Measurements from ENCODE around the gene LGALSL.

Gene LGALSL

GRCh38 chr2:64453770-64454385, at the start of gene LGALSL:
TSS of gene LGALSL (plus strand) at chr2:64454162. CDS start at chr2:64454546, 384 bp downstream.
- Histone ChIP-seq H3K4me1 (peaks cover 13 to 24% (median 20%) of the 10 kb centered on the region in 10 experiments), H3K4me2 (peak within 1 kb of the TSS; percentile 92 to 97 (median 96)), H3K36me3 (no peaks in the 10 kb centered on the region), H3K4me3 (peak within 1 kb of the TSS; percentile 68 to 81 (median 72)), H4K20me1 (no peaks in the 10 kb centered on the region), H3K27ac (peak within 1 kb of the TSS in 9 of 11 experiments; percentile 13 to 67 (median 58); a peak in 14 of 22 replicates), H3K9ac (peak within 1 kb of the TSS; percentile 64 to 81 (median 78)), H3K9me3 (replicated peaks in 1 of 11) (no peaks in the 10 kb centered on the region), H3K27me3 (peaks cover 17 to 41% (median 27%) of the 10 kb centered on the region in 11 experiments; a peak in 21 of 22 replicates)
- no peak for TF ChIP-seq Cebpa-rat (IDR thresholded peaks at IDR 0.05)

DNA sequence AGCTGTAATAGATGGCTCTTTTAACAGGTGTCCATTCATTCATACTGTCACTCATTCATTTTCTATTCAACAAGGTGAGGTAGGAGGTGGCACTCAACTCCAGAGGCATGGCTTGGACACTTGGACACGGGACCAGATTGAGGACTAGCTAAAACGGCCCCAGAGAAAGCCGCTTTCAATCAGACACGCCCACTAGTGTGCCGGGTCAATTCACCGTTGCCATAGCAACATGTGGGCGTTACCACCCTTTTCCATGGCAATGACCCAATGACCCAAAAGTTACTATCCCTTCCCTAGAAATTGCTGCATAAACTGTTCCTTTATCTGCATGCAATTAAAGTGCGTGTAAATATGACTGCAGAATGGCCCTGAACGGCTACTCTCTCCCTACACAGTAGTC, 49.2 kb upstream of the LGALSL start:
- Histone ChIP-seq H3K9me3 (replicated peaks in 1 of 11) (peaks cover 11 to 40% (median 17%) of the 10 kb centered on the region in 11 experiments), H4K20me1 (no peaks in the 10 kb centered on the region), H3K4me1 (peaks cover 23 to 53% (median 35%) of the 10 kb centered on the region in 10 experiments), H3K4me2 (peak overlapping the region; percentile 66 to 85 (median 80); a peak in 20 of 22 replicates), H3K9ac (peak overlapping the region in 6 of 11 experiments; percentile 53 to 71 (median 66); a peak in 12 of 22 replicates), H3K27ac (peak overlapping the region in 10 of 11 experiments; percentile 76 to 87 (median 82); a peak in 19 of 22 replicates), H3K27me3 (no peaks in the 10 kb centered on the region), H3K4me3 (peak overlapping the region in 6 of 10 experiments; percentile 8 to 38 (median 28); a peak in 7 of 20 replicates), H3K36me3 (no peaks in the 10 kb centered on the region)
- no peak for TF ChIP-seq Cebpa-rat (IDR thresholded peaks at IDR 0.05)

GRCh38 chr2:64405581-64406406, 48.2 kb upstream of the LGALSL start:
- Histone ChIP-seq H3K9ac (no peak overlapping the region), H3K4me3 (no peak overlapping the region), H3K4me1 (peaks cover 23 to 46% (median 33%) of the 10 kb centered on the region in 10 experiments), H3K9me3 (replicated peaks in 1 of 11) (peaks cover 11 to 40% (median 17%) of the 10 kb centered on the region in 11 experiments), H3K27ac (no peak overlapping the region), H4K20me1 (no peaks in the 10 kb centered on the region), H3K36me3 (no peaks in the 10 kb centered on the region), H3K27me3 (no peaks in the 10 kb centered on the region), H3K4me2 (peak overlapping the region in 4 of 11 experiments; percentile 33 to 85 (median 80); a peak in 5 of 22 replicates)
- TF ChIP-seq Cebpa-rat (IDR thresholded peaks at IDR 0.05): no peak

DNA sequence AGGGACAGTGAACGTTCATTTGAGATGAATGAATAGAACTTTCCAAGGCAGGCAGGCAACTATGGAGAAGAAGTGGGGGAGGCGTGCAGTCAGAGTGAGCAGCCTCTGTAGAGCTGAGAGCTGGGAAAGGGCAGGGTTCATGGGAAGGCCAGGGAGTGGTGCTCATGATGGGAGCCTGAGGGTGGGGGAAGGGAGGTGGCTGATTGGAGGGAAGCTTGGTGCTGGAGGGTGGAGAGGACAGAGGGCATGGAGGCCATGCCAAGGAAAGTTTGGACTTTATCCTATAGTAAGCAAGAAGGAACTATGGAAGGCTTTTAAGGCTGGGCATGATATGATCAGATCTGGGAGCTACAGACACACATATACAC, 47.6 kb upstream of the LGALSL start:
- Histone ChIP-seq H3K36me3 (no peaks in the 10 kb centered on the region), H3K27me3 (no peaks in the 10 kb centered on the region), H3K4me3 (no peak overlapping the region), H3K9me3 (replicated peaks in 1 of 11) (peaks cover 11 to 40% (median 17%) of the 10 kb centered on the region in 11 experiments), H4K20me1 (no peaks in the 10 kb centered on the region), H3K9ac (no peak overlapping the region), H3K27ac (no peak overlapping the region), H3K4me1 (peaks cover 23 to 40% (median 27%) of the 10 kb centered on the region in 10 experiments), H3K4me2 (no peak overlapping the region)
- TF ChIP-seq Cebpa-rat (IDR thresholded peaks at IDR 0.05): no peak

DNA sequence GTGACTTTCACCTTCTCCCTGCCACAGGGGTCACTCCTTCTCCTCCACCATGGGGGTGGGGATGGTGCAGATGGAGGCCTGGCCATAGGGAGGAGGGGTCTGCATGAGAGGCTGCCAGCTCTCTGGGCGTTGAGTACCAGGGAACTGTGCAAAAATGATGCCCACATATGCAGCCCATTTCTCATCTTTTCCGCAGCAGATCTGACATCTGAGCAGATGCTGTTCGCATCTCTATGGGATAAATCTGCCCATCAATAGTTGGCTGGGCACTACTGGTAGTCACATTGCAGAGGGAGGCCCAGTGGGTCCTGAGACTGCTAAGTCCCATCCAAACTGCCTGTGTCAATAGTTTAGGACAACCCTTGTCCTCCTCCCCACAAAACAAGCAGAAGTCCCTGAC, 45.9 kb upstream of the LGALSL start:
- Histone ChIP-seq H3K9me3 (replicated peaks in 1 of 11) (peaks cover 11 to 40% (median 17%) of the 10 kb centered on the region in 11 experiments), H3K4me1 (peaks cover 19 to 31% (median 20%) of the 10 kb centered on the region in 10 experiments), H4K20me1 (no peaks in the 10 kb centered on the region), H3K27ac (no peak overlapping the region), H3K27me3 (no peaks in the 10 kb centered on the region), H3K4me2 (no peak overlapping the region), H3K36me3 (no peaks in the 10 kb centered on the region), H3K9ac (no peak overlapping the region), H3K4me3 (no peak overlapping the region)
- no peak for TF ChIP-seq Cebpa-rat (IDR thresholded peaks at IDR 0.05)

DNA sequence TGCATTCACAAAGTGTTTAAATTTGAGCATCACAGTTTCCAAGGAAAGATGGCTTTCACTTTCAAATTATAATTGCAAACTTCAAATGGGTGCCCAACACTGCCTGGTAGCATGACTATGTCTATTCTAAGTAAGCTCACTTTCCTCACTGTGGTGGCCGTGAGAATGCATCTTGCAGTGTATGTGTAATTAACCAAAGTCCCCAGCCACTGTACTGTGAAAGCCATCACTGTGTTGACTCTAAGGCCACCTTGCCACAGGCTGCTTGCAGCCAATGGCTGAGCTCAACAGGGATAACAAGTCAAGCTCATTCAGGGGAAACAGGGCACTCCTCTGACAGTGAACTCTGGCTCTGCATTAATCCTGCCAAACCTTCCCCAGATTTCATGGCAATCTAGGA, 43.3 kb upstream of the LGALSL start:
- H3K4me1 ChIP-seq: peaks cover 0 to 5% (median 0%) of the 10 kb centered on the region in 10 experiments; a peak in 4 of 20 replicates
- H3K36me3 ChIP-seq: no peaks in the 10 kb centered on the region
- H3K4me2 ChIP-seq: no peak overlapping the region
- H3K9me3 ChIP-seq (replicated peaks in 1 of 11): peaks cover 11 to 29% (median 15%) of the 10 kb centered on the region in 11 experiments
- no peak for TF ChIP-seq Cebpa-rat (IDR thresholded peaks at IDR 0.05)
- no peaks in the 10 kb centered on the region for H3K27me3 ChIP-seq
- H3K9ac ChIP-seq: no peak overlapping the region
- H4K20me1 ChIP-seq: no peaks in the 10 kb centered on the region
- no peak overlapping the region for H3K4me3 ChIP-seq
- H3K27ac ChIP-seq: no peak overlapping the region

DNA sequence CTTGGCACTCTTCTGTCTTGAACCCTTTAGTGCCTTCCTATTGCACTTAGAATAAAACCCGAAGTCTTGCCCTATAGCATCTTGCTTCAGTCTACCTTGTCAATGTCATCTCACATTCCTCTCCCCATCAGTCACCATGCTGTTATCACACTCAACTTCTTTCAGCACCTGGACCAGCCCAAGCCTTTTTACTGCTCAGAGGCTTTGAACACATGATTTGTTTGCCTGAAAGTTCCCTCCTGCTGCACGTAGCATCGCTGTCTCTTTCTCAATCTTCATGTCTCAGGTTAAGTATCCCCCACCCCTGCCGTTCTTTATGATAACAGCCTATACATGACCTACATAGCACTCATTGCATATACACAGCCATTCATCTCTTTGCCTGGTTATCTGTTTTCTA, 41.3 kb upstream of the LGALSL start:
- no peaks in the 10 kb centered on the region for H3K36me3 ChIP-seq
- no peaks in the 10 kb centered on the region for H3K27me3 ChIP-seq
- no peak overlapping the region for H3K4me3 ChIP-seq
- no peak overlapping the region for H3K4me2 ChIP-seq
- no peak for TF ChIP-seq Cebpa-rat (IDR thresholded peaks at IDR 0.05)
- no peak overlapping the region for H3K9ac ChIP-seq
- H3K4me1 ChIP-seq: no peaks in the 10 kb centered on the region
- H3K27ac ChIP-seq: no peak overlapping the region
- H3K9me3 ChIP-seq (replicated peaks in 1 of 11): peaks cover 10 to 15% (median 14%) of the 10 kb centered on the region in 11 experiments
- no peaks in the 10 kb centered on the region for H4K20me1 ChIP-seq

- Histone ChIP-seq H4K20me1 (no peaks in the 10 kb centered on the region), H3K27me3 (no peaks in the 10 kb centered on the region), H3K4me3 (no peak overlapping the region), H3K4me2 (no peak overlapping the region), H3K9ac (no peak overlapping the region), H3K36me3 (no peaks in the 10 kb centered on the region), H3K4me1 (no peaks in the 10 kb centered on the region), H3K9me3 (replicated peaks in 1 of 11) (no peaks in the 10 kb centered on the region), H3K27ac (no peak overlapping the region)
- peak in 2 of 11 experiments; percentile 32 to 40; a peak in 1 of 22 replicates for TF ChIP-seq Cebpa-rat (IDR thresholded peaks at IDR 0.05)
These were observed 39.1 kb upstream of the LGALSL start for GRCh38 chr2:64414736-64415435.

GRCh38 chr2:64417624-64418023, 36.3 kb upstream of the LGALSL start:
- Histone ChIP-seq H3K27ac (no peak overlapping the region), H3K36me3 (no peaks in the 10 kb centered on the region), H3K4me1 (no peaks in the 10 kb centered on the region), H3K9ac (no peak overlapping the region), H3K9me3 (replicated peaks in 1 of 11) (no peaks in the 10 kb centered on the region), H4K20me1 (no peaks in the 10 kb centered on the region), H3K4me2 (no peak overlapping the region), H3K4me3 (no peak overlapping the region), H3K27me3 (no peaks in the 10 kb centered on the region)
- no peak for TF ChIP-seq Cebpa-rat (IDR thresholded peaks at IDR 0.05)
